ENCODE results near the gene SPTLC2.
A peak's percentile ranks its signal among the peaks of the same experiment; 100 is the strongest.

Gene SPTLC2

GRCh38 chr14:77573964-77574363, 42.5 kb downstream of the SPTLC2 start:
- H4K20me1 ChIP-seq (ENCODE audit: insufficient read depth, low read length) = no peaks in the 10 kb centered on the region
- H2AFZ ChIP-seq (ENCODE audit: low read depth, low read length) = no peak overlapping the region
- H3K36me3 ChIP-seq (replicated peaks; ENCODE audit: low read depth, low read length) = peaks cover 6% of the 10 kb centered on the region
- H3K27ac ChIP-seq (ENCODE audit: low read length) = no peak overlapping the region
- TF ChIP-seq CTCF (IDR thresholded peaks at IDR 0.05; ENCODE audit: low read depth, low read length) = no peak
- TF ChIP-seq EZH2phosphoT487 (IDR thresholded peaks at IDR 0.05; ENCODE audit: low read depth) = no peak
- H3K4me3 ChIP-seq (ENCODE audit: low read length) = no peak overlapping the region
- no peaks in the 10 kb centered on the region for H3K4me1 ChIP-seq (ENCODE audit: low read length)
- H3K4me2 ChIP-seq (ENCODE audit: low read length) = no peak overlapping the region
- H3K9me3 ChIP-seq (ENCODE audit: insufficient read depth, low read length) = no peaks in the 10 kb centered on the region
- no peak overlapping the region for H3K9ac ChIP-seq (ENCODE audit: low read length)
- no peaks in the 10 kb centered on the region for H3K79me2 ChIP-seq (ENCODE audit: low read length)
- no peaks in the 10 kb centered on the region for H3K27me3 ChIP-seq (ENCODE audit: low read depth, low read length)

GRCh38 chr14:77570706-77571268, 45.6 kb downstream of the SPTLC2 start:
- TF ChIP-seq CTCF (IDR thresholded peaks at IDR 0.05; ENCODE audit: low read depth, low read length) (no peak), EZH2phosphoT487 (IDR thresholded peaks at IDR 0.05; ENCODE audit: low read depth) (no peak)
- no peak overlapping the region for H3K4me2 ChIP-seq (ENCODE audit: low read length)
- no peaks in the 10 kb centered on the region for H4K20me1 ChIP-seq (ENCODE audit: insufficient read depth, low read length)
- peaks cover 4% of the 10 kb centered on the region for H3K36me3 ChIP-seq (replicated peaks; ENCODE audit: low read depth, low read length)
- H3K27ac ChIP-seq (ENCODE audit: low read length) = no peak overlapping the region
- H3K9ac ChIP-seq (ENCODE audit: low read length) = no peak overlapping the region
- H3K9me3 ChIP-seq (ENCODE audit: insufficient read depth, low read length) = no peaks in the 10 kb centered on the region
- H2AFZ ChIP-seq (ENCODE audit: low read depth, low read length) = no peak overlapping the region
- H3K4me1 ChIP-seq (ENCODE audit: low read length) = peaks cover 3% of the 10 kb centered on the region; the same call in 1 of the 2 replicates
- no peaks in the 10 kb centered on the region for H3K79me2 ChIP-seq (ENCODE audit: low read length)
- H3K4me3 ChIP-seq (ENCODE audit: low read length) = no peak overlapping the region
- no peaks in the 10 kb centered on the region for H3K27me3 ChIP-seq (ENCODE audit: low read depth, low read length)

GRCh38 chr14:77565994-77566305, 50.5 kb downstream of the SPTLC2 start:
- Histone ChIP-seq H2AFZ (ENCODE audit: low read depth, low read length) (no peak overlapping the region), H3K27ac (ENCODE audit: low read length) (no peak overlapping the region), H3K4me2 (ENCODE audit: low read length) (peak overlapping the region; percentile 39), H3K36me3 (replicated peaks; ENCODE audit: low read depth, low read length) (peaks cover 7% of the 10 kb centered on the region), H3K79me2 (ENCODE audit: low read length) (no peaks in the 10 kb centered on the region), H3K4me1 (ENCODE audit: low read length) (peaks cover 11% of the 10 kb centered on the region), H3K9ac (ENCODE audit: low read length) (no peak overlapping the region), H3K9me3 (ENCODE audit: insufficient read depth, low read length) (no peaks in the 10 kb centered on the region), H4K20me1 (ENCODE audit: insufficient read depth, low read length) (no peaks in the 10 kb centered on the region), H3K4me3 (ENCODE audit: low read length) (no peak overlapping the region), H3K27me3 (ENCODE audit: low read depth, low read length) (no peaks in the 10 kb centered on the region)
- no peak for TF ChIP-seq EZH2phosphoT487 (IDR thresholded peaks at IDR 0.05; ENCODE audit: low read depth)
- no peak for TF ChIP-seq CTCF (IDR thresholded peaks at IDR 0.05; ENCODE audit: low read depth, low read length)

GRCh38 chr14:77565289-77565993, 51.0 kb downstream of the SPTLC2 start:
- Histone ChIP-seq H3K9me3 (ENCODE audit: insufficient read depth, low read length) (no peaks in the 10 kb centered on the region), H3K9ac (ENCODE audit: low read length) (no peak overlapping the region), H3K27ac (ENCODE audit: low read length) (no peak overlapping the region), H3K4me3 (ENCODE audit: low read length) (peak overlapping the region; percentile 17), H3K4me1 (ENCODE audit: low read length) (peaks cover 11% of the 10 kb centered on the region), H2AFZ (ENCODE audit: low read depth, low read length) (no peak overlapping the region), H3K4me2 (ENCODE audit: low read length) (peak overlapping the region; percentile 39), H3K36me3 (replicated peaks; ENCODE audit: low read depth, low read length) (peaks cover 7% of the 10 kb centered on the region), H3K79me2 (ENCODE audit: low read length) (no peaks in the 10 kb centered on the region), H3K27me3 (ENCODE audit: low read depth, low read length) (no peaks in the 10 kb centered on the region), H4K20me1 (ENCODE audit: insufficient read depth, low read length) (no peaks in the 10 kb centered on the region)
- TF ChIP-seq CTCF (IDR thresholded peaks at IDR 0.05; ENCODE audit: low read depth, low read length) (no peak), EZH2phosphoT487 (IDR thresholded peaks at IDR 0.05; ENCODE audit: low read depth) (no peak)

Data from OCI-LY3 (cell line).